ENCODE measurements around the gene C12orf57. TPM values are rescaled to one million over a fixed set of nuclear protein-coding genes. Genes with fewer than 3 reads are reported as not detected.
A peak's percentile ranks its signal among the peaks of the same experiment; 100 is the strongest.

The C12orf57 gene
- total and polyA plus RNA-seq, 9 of the 15 experiments (the other 6 are each of a cell fraction or from before 2014, with no cell fraction given), result 26.7 to 191 (median 107) TPM

GRCh38 chr12:6919588-6919987, 24.2 kb upstream of the C12orf57 start:
- TF ChIP-seq, protein P1, sequence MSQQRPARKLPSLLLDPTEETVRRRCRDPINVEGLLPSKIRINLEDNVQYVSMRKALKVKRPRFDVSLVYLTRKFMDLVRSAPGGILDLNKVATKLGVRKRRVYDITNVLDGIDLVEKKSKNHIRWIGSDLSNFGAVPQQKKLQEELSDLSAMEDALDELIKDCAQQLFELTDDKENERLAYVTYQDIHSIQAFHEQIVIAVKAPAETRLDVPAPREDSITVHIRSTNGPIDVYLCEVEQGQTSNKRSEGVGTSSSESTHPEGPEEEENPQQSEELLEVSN (IDR thresholded peaks at IDR 0.05; ENCODE audit: borderline replicate concordance in 1 of 2, extremely low read depth in 1 of 2, insufficient read depth in 1 of 2, insufficient read length in 1 of 2, low read depth in 1 of 2, low read length in 1 of 2, poor library complexity in 1 of 2, severe bottlenecking in 1 of 2), result no peak
- peak; percentile 67 for TF ChIP-seq SPI1 (IDR thresholded peaks at IDR 0.05; ENCODE audit: borderline replicate concordance, low read depth, low read length)
- POLR2A ChIA-PET, result interaction anchor here (0.7 to 1.5 kb wide), 5 partner anchors 10 to 119 kb away, joined by 3 to 5 read pairs (median 3); partner anchors contain the start of genes C12orf57 and RNU7-1
- ATAC-seq, result no peak
- H3K4me3 ChIP-seq, result no peak overlapping the region
- peaks cover 28% of the 10 kb centered on the region; the same call in 2 of the 3 replicates for H3K36me3 ChIP-seq (ENCODE audit: control insufficient read depth, insufficient read depth, low read length)
- H3K4me1 ChIP-seq (replicated peaks in 1 of 2; ENCODE audit: control insufficient read depth in 2 of 2, insufficient read depth in 2 of 2, low read length in 2 of 2), result peaks cover 14 to 27% of the 10 kb centered on the region in 2 experiments; a peak in 4 of 5 replicates
- H3K27ac ChIP-seq (ENCODE audit: extremely low read depth, low read depth, low read length), result no peak overlapping the region
- intact Hi-C loops (cut with micrococcal nuclease), result no loop called here
- DNase-seq (ENCODE audit: extremely low read depth in 1 of 4, low spot score in 3 of 4), result peak in 1 of 4 experiments; percentile 20
- H3K4me2 ChIP-seq (ENCODE audit: insufficient read depth, low read length), result no peak overlapping the region; the same call in 1 of the 2 replicates
- peaks cover 19% of the 10 kb centered on the region for H3K79me2 ChIP-seq (ENCODE audit: control insufficient read depth, insufficient read depth, low read length)
- WGBS (ENCODE audit: insufficient coverage, low coverage, missing lambda C conversion rate), result 42% methylated on average over 6 of the region's 7 CpGs
- peaks cover 6% of the 10 kb centered on the region for H3K9me1 ChIP-seq (ENCODE audit: control insufficient read depth, insufficient read depth, low read length)
- no peak for FAIRE-seq
- BruUV-seq (replicated peaks), result no TSS peak
- CTCF ChIA-PET (ENCODE audit: low intra/inter-chr PET ratio), result interaction anchor here (1.1 kb wide), 1 partner anchor 194 kb away, joined by 4 read pairs; no protein-coding TSS in a partner anchor
- H3K27me3 ChIP-seq (ENCODE audit: control insufficient read depth in 2 of 2, insufficient read depth in 2 of 2, low read length in 2 of 2), result no peaks in the 10 kb centered on the region
- H4K20me1 ChIP-seq (replicated peaks; ENCODE audit: control insufficient read depth, insufficient read depth, low read length), result no peaks in the 10 kb centered on the region
- H3K9me3 ChIP-seq (replicated peaks; ENCODE audit: control insufficient read depth, insufficient read depth, low read depth, low read length), result no peaks in the 10 kb centered on the region
- in situ Hi-C loops (cut with MboI), result no loop called here
- no peak overlapping the region; a peak in 1 of 4 replicates for H3K9ac ChIP-seq (ENCODE audit: insufficient read depth in 1 of 2, low read depth in 2 of 2, low read length in 2 of 2)
- no peak overlapping the region for H2AFZ ChIP-seq (ENCODE audit: low read depth, low read length)

GRCh38 chr12:6921539-6921938, 22.3 kb upstream of the C12orf57 start:
- Histone ChIP-seq H3K9me1 (ENCODE audit: control insufficient read depth, insufficient read depth, low read length) (peaks cover 4% of the 10 kb centered on the region), H4K20me1 (replicated peaks; ENCODE audit: control insufficient read depth, insufficient read depth, low read length) (no peaks in the 10 kb centered on the region), H3K4me1 (replicated peaks in 1 of 2; ENCODE audit: control insufficient read depth in 2 of 2, insufficient read depth in 2 of 2, low read length in 2 of 2) (peaks cover 19 to 26% of the 10 kb centered on the region in 2 experiments; a peak in 4 of 5 replicates), H3K9me3 (replicated peaks; ENCODE audit: control insufficient read depth, insufficient read depth, low read depth, low read length) (no peaks in the 10 kb centered on the region), H3K36me3 (ENCODE audit: control insufficient read depth, insufficient read depth, low read length) (peaks cover 26% of the 10 kb centered on the region; the same call in 2 of the 3 replicates), H3K4me3 (no peak overlapping the region), H3K4me2 (ENCODE audit: insufficient read depth, low read length) (no peak overlapping the region), H3K9ac (ENCODE audit: insufficient read depth in 1 of 2, low read depth in 2 of 2, low read length in 2 of 2) (peak overlapping the region in 1 of 2 experiments; percentile 36; a peak in 1 of 4 replicates), H3K27ac (ENCODE audit: extremely low read depth, low read depth, low read length) (no peak overlapping the region), H3K27me3 (ENCODE audit: control insufficient read depth in 2 of 2, insufficient read depth in 2 of 2, low read length in 2 of 2) (no peaks in the 10 kb centered on the region), H2AFZ (ENCODE audit: low read depth, low read length) (no peak overlapping the region), H3K79me2 (ENCODE audit: control insufficient read depth, insufficient read depth, low read length) (0 out of 3 replicates have a peak, but pooled peaks cover 3% of the 10 kb centered on the region)
- DNase-seq (ENCODE audit: extremely low read depth in 1 of 4, low spot score in 3 of 4) (no peak), ATAC-seq (no peak), FAIRE-seq (no peak)
- POLR2A ChIA-PET, result interaction anchor here (0.8 to 1.0 kb wide), 3 partner anchors 18 to 31 kb away, joined by 3 read pairs; partner anchors contain the start of genes C12orf57 and RNU7-1
- BruUV-seq (replicated peaks), result no TSS peak
- 64% methylated on average over 6 of the region's 7 CpGs for WGBS (ENCODE audit: insufficient coverage, low coverage, missing lambda C conversion rate)
- CTCF ChIA-PET (ENCODE audit: low intra/inter-chr PET ratio), result no interaction called here
- in situ Hi-C loops (cut with MboI), result no loop called here
- intact Hi-C loops (cut with micrococcal nuclease), result no loop called here
- TF ChIP-seq PRMT5 (CRISPR knock-in tag; IDR thresholded peaks at IDR 0.05) (no peak), ZNF780A (CRISPR knock-in tag; IDR thresholded peaks at IDR 0.05) (no peak), CREBBP (IDR thresholded peaks at IDR 0.05; ENCODE audit: low read depth, low read length) (no peak), SMAD3 (CRISPR knock-in tag; conservative IDR thresholded peaks at IDR 0.05) (no peak), SRSF1 (IDR thresholded peaks at IDR 0.05; ENCODE audit: low read depth, low read length) (no peak)
- TF ChIP-seq, protein P2, sequence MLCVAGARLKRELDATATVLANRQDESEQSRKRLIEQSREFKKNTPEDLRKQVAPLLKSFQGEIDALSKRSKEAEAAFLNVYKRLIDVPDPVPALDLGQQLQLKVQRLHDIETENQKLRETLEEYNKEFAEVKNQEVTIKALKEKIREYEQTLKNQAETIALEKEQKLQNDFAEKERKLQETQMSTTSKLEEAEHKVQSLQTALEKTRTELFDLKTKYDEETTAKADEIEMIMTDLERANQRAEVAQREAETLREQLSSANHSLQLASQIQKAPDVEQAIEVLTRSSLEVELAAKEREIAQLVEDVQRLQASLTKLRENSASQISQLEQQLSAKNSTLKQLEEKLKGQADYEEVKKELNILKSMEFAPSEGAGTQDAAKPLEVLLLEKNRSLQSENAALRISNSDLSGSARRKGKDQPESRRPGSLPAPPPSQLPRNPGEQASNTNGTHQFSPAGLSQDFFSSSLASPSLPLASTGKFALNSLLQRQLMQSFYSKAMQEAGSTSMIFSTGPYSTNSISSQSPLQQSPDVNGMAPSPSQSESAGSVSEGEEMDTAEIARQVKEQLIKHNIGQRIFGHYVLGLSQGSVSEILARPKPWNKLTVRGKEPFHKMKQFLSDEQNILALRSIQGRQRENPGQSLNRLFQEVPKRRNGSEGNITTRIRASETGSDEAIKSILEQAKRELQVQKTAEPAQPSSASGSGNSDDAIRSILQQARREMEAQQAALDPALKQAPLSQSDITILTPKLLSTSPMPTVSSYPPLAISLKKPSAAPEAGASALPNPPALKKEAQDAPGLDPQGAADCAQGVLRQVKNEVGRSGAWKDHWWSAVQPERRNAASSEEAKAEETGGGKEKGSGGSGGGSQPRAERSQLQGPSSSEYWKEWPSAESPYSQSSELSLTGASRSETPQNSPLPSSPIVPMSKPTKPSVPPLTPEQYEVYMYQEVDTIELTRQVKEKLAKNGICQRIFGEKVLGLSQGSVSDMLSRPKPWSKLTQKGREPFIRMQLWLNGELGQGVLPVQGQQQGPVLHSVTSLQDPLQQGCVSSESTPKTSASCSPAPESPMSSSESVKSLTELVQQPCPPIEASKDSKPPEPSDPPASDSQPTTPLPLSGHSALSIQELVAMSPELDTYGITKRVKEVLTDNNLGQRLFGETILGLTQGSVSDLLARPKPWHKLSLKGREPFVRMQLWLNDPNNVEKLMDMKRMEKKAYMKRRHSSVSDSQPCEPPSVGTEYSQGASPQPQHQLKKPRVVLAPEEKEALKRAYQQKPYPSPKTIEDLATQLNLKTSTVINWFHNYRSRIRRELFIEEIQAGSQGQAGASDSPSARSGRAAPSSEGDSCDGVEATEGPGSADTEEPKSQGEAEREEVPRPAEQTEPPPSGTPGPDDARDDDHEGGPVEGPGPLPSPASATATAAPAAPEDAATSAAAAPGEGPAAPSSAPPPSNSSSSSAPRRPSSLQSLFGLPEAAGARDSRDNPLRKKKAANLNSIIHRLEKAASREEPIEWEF (CRISPR knock-in tag; IDR thresholded peaks at IDR 0.05), result no peak
